Thoracic aorta (tissue), 2 donors: Measurements from ENCODE around the gene IYD. TPM values are rescaled to one million over a fixed set of nuclear protein-coding genes. Genes with fewer than 3 reads are reported as not detected.

Source experiments
- ATAC-seq: fragments of 150-250 bp; one replicate; pipeline ENCODE4 v1.8.0; 2017; ENCODE audit warnings: low read depth; ENCODE audit not compliant: insufficient number of reproducible peaks, low FRiP score
- DNase-seq: peaks from one replicate; pipeline ENCODE4 v3.0.0-alpha.2; 2020; ENCODE audit warnings: low spot score
- H3K27ac ChIP-seq, 2 donors: fragments of 200-600 bp; sonication (generic); 1 replicate in 1 of 2; 2 replicates in 1 of 2; pipeline ENCODE4 v1.5.1; 2016; ENCODE audit warnings: mild to moderate bottlenecking in 2 of 2, moderate library complexity in 2 of 2
- H3K27me3 ChIP-seq: fragments of 200-600 bp; sonication (generic); replicated peaks from 2 replicates; pipeline ENCODE4 v1.6.0; 2016; ENCODE audit warnings: mild to moderate bottlenecking; ENCODE audit not compliant: insufficient read depth
- H3K36me3 ChIP-seq: fragments of 200-600 bp; sonication (generic); one replicate; pipeline ENCODE4 v1.5.1; 2016
- H3K4me1 ChIP-seq, 2 donors: fragments of 200-600 bp; sonication (generic); 1 replicate in 1 of 2; 2 replicates in 1 of 2; pipeline versions ENCODE4 v1.5.1 to v1.6.0; 2016; ENCODE audit warnings: low read depth in 2 of 2, mild to moderate bottlenecking in 1 of 2; ENCODE audit not compliant: control insufficient read depth in 1 of 2
- H3K4me3 ChIP-seq: fragments of 200-600 bp; sonication (generic); 2 replicates; pipeline ENCODE4 v1.5.1; 2016; ENCODE audit warnings: mild to moderate bottlenecking
- H3K9me3 ChIP-seq: fragments of 200-600 bp; sonication (generic); 2 replicates; pipeline ENCODE4 v1.5.1; 2016
- CTCF ChIP-seq: fragments of 200-600 bp; sonication (generic); IDR thresholded peaks from one replicate; pipeline ENCODE4 v1.5.1; 2019; ENCODE audit warnings: antibody characterized with exemption
- total RNA-seq, 2 donors: library from RNA; depleted of rRNA; stranded (reverse); fragments of >200 nt; gene quantifications; one replicate each; pipeline versions ENCODE4 v1.1.0 to v1.2.3, GENCODE V29; 2016

The IYD gene
- total RNA-seq, 2 donors from 2014 or later, result 0.27 to 2.3 TPM

DNA sequence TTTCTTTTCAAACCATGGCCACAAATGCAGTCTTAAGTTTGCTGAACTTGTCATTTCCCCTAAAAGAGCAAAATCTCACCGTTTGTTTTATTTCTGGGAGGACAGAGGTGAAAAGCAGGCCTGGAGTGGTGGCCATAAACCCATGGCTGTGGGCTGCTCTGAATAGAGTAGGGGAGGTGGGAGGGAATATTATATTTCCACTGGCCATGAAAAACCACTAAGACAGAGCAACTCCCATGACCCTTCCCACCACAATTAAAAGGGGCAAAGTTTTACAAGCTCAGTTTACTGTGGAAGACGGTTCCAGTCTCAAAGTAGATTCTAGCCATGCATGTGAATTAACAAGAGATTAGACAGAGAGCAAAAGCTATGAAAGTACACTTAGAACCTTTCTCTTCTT lies 59.0 kb downstream of the IYD start:
- H3K4me3 ChIP-seq, result no peak overlapping the region
- no peak for TF ChIP-seq CTCF
- H3K36me3 ChIP-seq, result no peaks in the 10 kb centered on the region
- DNase-seq, result no peak
- H3K9me3 ChIP-seq, result no peaks in the 10 kb centered on the region
- H3K27ac ChIP-seq, result no peak overlapping the region
- H3K4me1 ChIP-seq, result no peaks in the 10 kb centered on the region
- no peaks in the 10 kb centered on the region for H3K27me3 ChIP-seq
- no peak for ATAC-seq

GRCh38 chr6:150430815-150431214 lies 62.0 kb downstream of the IYD start:
- Histone ChIP-seq H3K27me3 (no peaks in the 10 kb centered on the region), H3K4me3 (no peak overlapping the region), H3K4me1 (no peaks in the 10 kb centered on the region), H3K36me3 (no peaks in the 10 kb centered on the region), H3K9me3 (no peaks in the 10 kb centered on the region), H3K27ac (no peak overlapping the region)
- no peak for TF ChIP-seq CTCF
- DNase-seq, result no peak
- no peak for ATAC-seq

DNA sequence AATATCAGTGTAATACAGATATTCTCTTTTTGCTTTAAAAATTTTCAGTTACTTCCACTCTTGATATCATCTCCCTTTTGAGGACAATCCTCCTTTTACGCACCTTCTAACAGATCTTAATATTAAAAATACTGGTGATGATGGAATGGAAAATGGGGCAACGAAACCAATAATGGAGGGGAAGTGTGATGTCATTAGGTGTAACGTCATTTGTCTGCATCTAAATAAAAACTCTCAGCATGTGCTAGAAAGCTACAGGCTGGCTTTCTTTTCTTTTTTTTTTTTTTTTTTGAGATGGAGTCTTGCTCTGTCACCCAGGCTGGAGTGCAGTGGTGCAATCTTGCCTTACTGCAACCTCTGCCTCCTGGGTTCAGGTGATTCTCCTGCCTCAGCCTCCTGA lies 66.5 kb downstream of the IYD start:
- Histone ChIP-seq H3K27ac (no peak overlapping the region), H3K4me1 (no peaks in the 10 kb centered on the region), H3K36me3 (no peaks in the 10 kb centered on the region), H3K4me3 (no peak overlapping the region), H3K9me3 (no peaks in the 10 kb centered on the region), H3K27me3 (no peaks in the 10 kb centered on the region)
- TF ChIP-seq CTCF, result no peak
- DNase-seq (no peak), ATAC-seq (no peak)

GRCh38 chr6:150435832-150436231 lies 67.0 kb downstream of the IYD start:
- Histone ChIP-seq H3K4me3 (no peak overlapping the region), H3K27ac (no peak overlapping the region), H3K4me1 (no peaks in the 10 kb centered on the region), H3K9me3 (no peaks in the 10 kb centered on the region), H3K27me3 (no peaks in the 10 kb centered on the region), H3K36me3 (no peaks in the 10 kb centered on the region)
- DNase-seq, result no peak
- no peak for ATAC-seq
- TF ChIP-seq CTCF, result no peak

GRCh38 chr6:150439373-150439772 lies 70.6 kb downstream of the IYD start:
- no peak for TF ChIP-seq CTCF

More at GRCh38 chr6:150439373-150439772, 70.6 kb downstream of the IYD start:
- Histone ChIP-seq H3K9me3 (no peaks in the 10 kb centered on the region), H3K27me3 (no peaks in the 10 kb centered on the region), H3K27ac (no peak overlapping the region), H3K36me3 (no peaks in the 10 kb centered on the region), H3K4me3 (no peak overlapping the region), H3K4me1 (no peaks in the 10 kb centered on the region)
- ATAC-seq (no peak), DNase-seq (no peak)
